GM23248 (cell line): ENCODE data around the gene TRIM54. TPM values are rescaled to one million over a fixed set of nuclear protein-coding genes. Genes with fewer than 3 reads are reported as not detected.
"Not testable (repeated sequence)": the region's sequence is repeated elsewhere in the genome, so short reads cannot be mapped to it uniquely, and the experiment has no call there.

Experiments used
- DNase-seq: peaks from one replicate; pipeline ENCODE4 v3.0.0-alpha.2; 2015
- H2AFZ ChIP-seq: fragments of 200-600 bp; sonication (generic); 2 replicates; pipeline ENCODE4 v1.6.1; 2016; ENCODE audit warnings: antibody characterized with exemption
- H3F3A ChIP-seq: fragments of 200-600 bp; sonication (generic); 2 replicates; pipeline ENCODE4 v1.6.1; 2016; ENCODE audit warnings: mild to moderate bottlenecking, antibody characterized with exemption, mixed run types; ENCODE audit not compliant: insufficient read depth
- H3K27ac ChIP-seq: fragments of 200-600 bp; sonication (generic); 2 replicates; pipeline ENCODE4 v1.5.1; 2016; ENCODE audit warnings: mild to moderate bottlenecking
- H3K27me3 ChIP-seq: fragments of 200-600 bp; sonication (generic); replicated peaks from 2 replicates; pipeline ENCODE4 v1.6.1; 2016; ENCODE audit warnings: mild to moderate bottlenecking; ENCODE audit not compliant: insufficient read depth
- H3K36me3 ChIP-seq: fragments of 200-600 bp; sonication (generic); 2 replicates; pipeline ENCODE4 v1.6.1; 2016; ENCODE audit warnings: low read depth, mild to moderate bottlenecking
- H3K4me1 ChIP-seq: fragments of 200-600 bp; sonication (generic); 2 replicates; pipeline ENCODE4 v1.6.1; 2016; ENCODE audit warnings: mild to moderate bottlenecking; ENCODE audit not compliant: insufficient read depth
- H3K4me2 ChIP-seq: fragments of 200-600 bp; sonication (generic); one replicate; pipeline ENCODE4 v1.6.1; 2016; ENCODE audit warnings: mild to moderate bottlenecking; ENCODE audit not compliant: unreplicated experiment
- H3K4me3 ChIP-seq: fragments of 200-600 bp; sonication (generic); 2 replicates; pipeline ENCODE4 v1.5.1; 2016; ENCODE audit warnings: mild to moderate bottlenecking
- H3K79me2 ChIP-seq: fragments of 200-600 bp; sonication (generic); 2 replicates; pipeline ENCODE4 v1.6.1; 2016; ENCODE audit warnings: mild to moderate bottlenecking; ENCODE audit not compliant: insufficient read depth
- H3K9ac ChIP-seq: fragments of 200-600 bp; sonication (generic); 2 replicates; pipeline ENCODE4 v1.6.1; 2016; ENCODE audit warnings: mild to moderate bottlenecking
- H3K9me2 ChIP-seq: fragments of 200-600 bp; sonication (generic); 2 replicates; pipeline ENCODE4 v1.6.1; 2016; ENCODE audit warnings: mixed run types, mild to moderate bottlenecking, moderate library complexity; ENCODE audit not compliant: insufficient read depth
- H3K9me3 ChIP-seq: fragments of 200-600 bp; sonication (generic); one replicate; pipeline ENCODE4 v1.6.1; 2017; ENCODE audit warnings: low read depth
- H4K20me1 ChIP-seq: fragments of 200-600 bp; sonication (generic); 2 replicates; pipeline ENCODE4 v1.6.0; 2016; ENCODE audit not compliant: insufficient read depth
- EZH2 ChIP-seq: fragments of 200-600 bp; sonication (generic); IDR thresholded peaks from 2 replicates; pipeline ENCODE4 v1.6.1; 2018; ENCODE audit warnings: antibody characterized with exemption, mild to moderate bottlenecking; ENCODE audit not compliant: insufficient read depth, poor library complexity, severe bottlenecking
- EZH2phosphoT487 ChIP-seq: fragments of 200-600 bp; sonication (generic); IDR thresholded peaks from 2 replicates; pipeline ENCODE4 v1.6.1; 2018; ENCODE audit warnings: antibody characterized with exemption, moderate library complexity, mild to moderate bottlenecking, low read depth; ENCODE audit not compliant: insufficient read depth
- WGBS, 2 experiments: methylation state at CpG; one replicate each; pipeline ENCODE4 v1.1.6; 2015 to 2017; ENCODE audit warnings: low lambda C conversion rate in 2 of 2, low coverage in 1 of 2; ENCODE audit errors: missing lambda C conversion rate in 2 of 2; 5-methylcytosine and 5-hydroxymethylcytosine counted together
- in situ Hi-C: fragments of 300-500 bp; cut with MboI; formaldehyde crosslinking; loops from 2 replicates; pipeline ENCODE4 v1.15.0; 2020
- polyA plus RNA-seq: library from polyadenylated mRNA; unstranded; fragments of >200 nt; fragmentation: Nextera tagmentation; extraction: Ambion mirVana; gene quantifications from 2 replicates; pipeline ENCODE4 v1.2.1, GENCODE V29; 2016
- total RNA-seq: library from RNA; depleted of rRNA; stranded (reverse); fragments of >200 nt; shearing (Covaris generic); gene quantifications from 2 replicates; pipeline ENCODE4 v1.2.3, GENCODE V29; 2014

The TRIM54 gene
- total and polyA plus RNA-seq, 2 experiments from 2014 or later, result not detected

GRCh38 chr2:27298391-27299080, 16.3 kb downstream of the TRIM54 start:
- WGBS, 2 experiments, result 71 to 78% methylated on average over 16 to 18 of the region's 18 CpGs
- Histone ChIP-seq H2AFZ (no peak overlapping the region), H3K79me2 (no peaks in the 10 kb centered on the region), H3K4me3 (no peak overlapping the region), H3K9me2 (no peaks in the 10 kb centered on the region), H4K20me1 (no peaks in the 10 kb centered on the region), H3F3A (peaks cover 8% of the 10 kb centered on the region), H3K9ac (no peak overlapping the region), H3K9me3 (no peaks in the 10 kb centered on the region), H3K27me3 (0 out of 2 replicates have a peak, but pooled peaks cover 3% of the 10 kb centered on the region), H3K4me2 (no peak overlapping the region), H3K4me1 (peaks cover 3% of the 10 kb centered on the region), H3K27ac (no peak overlapping the region), H3K36me3 (no peaks in the 10 kb centered on the region)
- in situ Hi-C loops, result no loop called here
- DNase-seq, result no peak
- TF ChIP-seq EZH2 (no peak), EZH2phosphoT487 (no peak)

GRCh38 chr2:27300606-27301005, 18.4 kb downstream of the TRIM54 start:
- in situ Hi-C loops, H3K4me1 ChIP-seq, H3K9ac ChIP-seq, H3K36me3 ChIP-seq, H4K20me1 ChIP-seq, H3K27me3 ChIP-seq, H3K4me3 ChIP-seq, H3K9me2 ChIP-seq, H3K9me3 ChIP-seq, DNase-seq, H3K4me2 ChIP-seq, H3K79me2 ChIP-seq, H2AFZ ChIP-seq, H3K27ac ChIP-seq, H3F3A ChIP-seq: not testable (repeated sequence)
- WGBS, 2 experiments, result 51 to 59% methylated on average over 4 of the region's 4 CpGs

GRCh38 chr2:27303093-27304025, 21.1 kb downstream of the TRIM54 start:
- H3K27me3 ChIP-seq, result peaks cover 20% of the 10 kb centered on the region
- H3K9ac ChIP-seq, result peak overlapping the region; percentile 22
- H3K79me2 ChIP-seq, result no peaks in the 10 kb centered on the region
- no peaks in the 10 kb centered on the region for H3K9me2 ChIP-seq
- in situ Hi-C loops, result no loop called here
- H3K4me1 ChIP-seq, result 0 out of 2 replicates have a peak, but pooled peaks cover 4% of the 10 kb centered on the region
- WGBS, 2 experiments, result 12 to 15% methylated on average over 24 to 25 of the region's 25 CpGs
- no peaks in the 10 kb centered on the region for H3K36me3 ChIP-seq
- no peak for TF ChIP-seq EZH2
- no peak for TF ChIP-seq EZH2phosphoT487
- peak overlapping the region; percentile 81 for H2AFZ ChIP-seq
- H4K20me1 ChIP-seq, result no peaks in the 10 kb centered on the region
- H3K4me2 ChIP-seq, result peak overlapping the region; percentile 69
- H3K9me3 ChIP-seq, result no peaks in the 10 kb centered on the region
- peak overlapping the region; percentile 51 for H3K4me3 ChIP-seq
- H3F3A ChIP-seq, result no peaks in the 10 kb centered on the region
- peak; percentile 88 for DNase-seq
- no peak overlapping the region for H3K27ac ChIP-seq

GRCh38 chr2:27304488-27305240, 22.4 kb downstream of the TRIM54 start:
- Histone ChIP-seq H3K9ac (no peak overlapping the region), H3K27me3 (peaks cover 20% of the 10 kb centered on the region), H4K20me1 (no peaks in the 10 kb centered on the region), H3K4me3 (no peak overlapping the region), H2AFZ (no peak overlapping the region), H3K9me2 (no peaks in the 10 kb centered on the region), H3K4me2 (no peak overlapping the region), H3K9me3 (no peaks in the 10 kb centered on the region), H3F3A (no peaks in the 10 kb centered on the region), H3K27ac (no peak overlapping the region), H3K4me1 (0 out of 2 replicates have a peak, but pooled peaks cover 4% of the 10 kb centered on the region), H3K79me2 (no peaks in the 10 kb centered on the region), H3K36me3 (no peaks in the 10 kb centered on the region; the same call in 1 of the 2 replicates)
- TF ChIP-seq EZH2, result no peak
- no peak for TF ChIP-seq EZH2phosphoT487
- in situ Hi-C loops, result no loop called here
- WGBS, 2 experiments, result 69 to 75% methylated on average over 13 of the region's 13 CpGs
- DNase-seq, result no peak
